HFFc6 (cell line): ENCODE measurements around the gene ECEL1. TPM values are rescaled to one million over a fixed set of nuclear protein-coding genes. Genes with fewer than 3 reads are reported as not detected.

Source experiments
- DNase-seq: peaks from one replicate; pipeline ENCODE4 v3.0.0-alpha.2; 2018
- H3K27ac Mint-ChIP-seq: 2 replicates; pipeline ENCODE4 v1.8.0; 2020; ENCODE audit warnings: mild to moderate bottlenecking, mixed read lengths
- H3K27me3 Mint-ChIP-seq: 2 replicates; pipeline ENCODE4 v1.8.0; 2021; ENCODE audit warnings: mild to moderate bottlenecking, moderate library complexity, mixed read lengths; ENCODE audit not compliant: insufficient read depth
- H3K36me3 Mint-ChIP-seq: 2 replicates; pipeline ENCODE4 v1.8.0; 2021; ENCODE audit warnings: low read depth, mixed read lengths
- H3K4me1 Mint-ChIP-seq: 2 replicates; pipeline ENCODE4 v1.8.0; 2020; ENCODE audit warnings: low read depth, mixed read lengths
- H3K4me3 Mint-ChIP-seq: 2 replicates; pipeline ENCODE4 v1.8.0; 2020; ENCODE audit warnings: mild to moderate bottlenecking, moderate library complexity, mixed read lengths
- H3K9me3 Mint-ChIP-seq: 2 replicates; pipeline ENCODE4 v1.8.0; 2020; ENCODE audit warnings: mild to moderate bottlenecking, mixed read lengths
- CTCF ChIP-seq: fragments of 200-600 bp; sonication (generic); IDR thresholded peaks from 2 replicates; pipeline ENCODE4 v1.5.0; 2021; ENCODE audit warnings: antibody characterized with exemption, mild to moderate bottlenecking
- total RNA-seq, 6 experiments: library from RNA; stranded (reverse); fragmentation: NEBNext Ultra II Directional; extraction: Animal tissue kit (Norgen Biotek cat#: 25700); gene quantifications; 2 replicates in 1 of 6; 3 replicates in 5 of 6; pipeline ENCODE4 v1.2.3, GENCODE V29; 2021

The ECEL1 gene
- total RNA-seq, 6 experiments from 2014 or later, result not detected

GRCh38 chr2:232528746-232529460, 41.3 kb upstream of the ECEL1 start:
- peaks cover 29% of the 10 kb centered on the region for H3K27me3 Mint-ChIP-seq
- H3K4me3 Mint-ChIP-seq, result no peak overlapping the region
- H3K4me1 Mint-ChIP-seq, result no peaks in the 10 kb centered on the region
- TF ChIP-seq CTCF, result no peak
- no peak for DNase-seq
- no peaks in the 10 kb centered on the region for H3K36me3 Mint-ChIP-seq
- H3K27ac Mint-ChIP-seq, result no peak overlapping the region
- no peaks in the 10 kb centered on the region for H3K9me3 Mint-ChIP-seq

DNA sequence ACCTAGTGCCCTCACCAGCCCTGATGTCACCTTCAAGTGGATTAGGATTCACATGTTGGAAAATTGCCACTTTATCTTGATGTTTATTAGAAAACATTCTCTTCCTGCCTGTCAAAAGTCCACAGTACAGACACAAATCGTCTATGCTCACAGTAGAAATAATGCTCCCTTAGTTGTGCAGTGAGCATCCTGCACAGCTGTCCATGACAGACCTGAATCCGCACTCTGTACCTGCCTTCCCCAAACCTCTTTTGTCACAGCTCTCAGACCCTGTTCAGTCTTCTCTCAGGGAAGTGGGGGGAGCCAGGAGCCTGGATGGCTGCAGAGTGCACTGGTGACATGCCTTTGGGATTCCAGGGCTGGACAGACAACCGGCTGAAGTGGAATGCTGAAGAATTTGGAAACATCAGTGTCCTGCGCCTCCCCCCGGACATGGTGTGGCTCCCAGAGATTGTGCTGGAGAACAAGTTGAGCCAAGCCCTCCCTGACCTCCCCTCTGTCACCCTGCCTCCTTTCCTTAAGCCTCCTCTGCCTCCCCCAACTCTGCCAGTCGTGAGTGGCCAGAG, 40.4 kb upstream of the ECEL1 start:
- Mint-ChIP-seq H3K27ac (no peak overlapping the region), H3K27me3 (peaks cover 27% of the 10 kb centered on the region), H3K4me1 (no peaks in the 10 kb centered on the region), H3K36me3 (no peaks in the 10 kb centered on the region), H3K4me3 (no peak overlapping the region), H3K9me3 (no peaks in the 10 kb centered on the region)
- no peak for TF ChIP-seq CTCF
- no peak for DNase-seq

DNA sequence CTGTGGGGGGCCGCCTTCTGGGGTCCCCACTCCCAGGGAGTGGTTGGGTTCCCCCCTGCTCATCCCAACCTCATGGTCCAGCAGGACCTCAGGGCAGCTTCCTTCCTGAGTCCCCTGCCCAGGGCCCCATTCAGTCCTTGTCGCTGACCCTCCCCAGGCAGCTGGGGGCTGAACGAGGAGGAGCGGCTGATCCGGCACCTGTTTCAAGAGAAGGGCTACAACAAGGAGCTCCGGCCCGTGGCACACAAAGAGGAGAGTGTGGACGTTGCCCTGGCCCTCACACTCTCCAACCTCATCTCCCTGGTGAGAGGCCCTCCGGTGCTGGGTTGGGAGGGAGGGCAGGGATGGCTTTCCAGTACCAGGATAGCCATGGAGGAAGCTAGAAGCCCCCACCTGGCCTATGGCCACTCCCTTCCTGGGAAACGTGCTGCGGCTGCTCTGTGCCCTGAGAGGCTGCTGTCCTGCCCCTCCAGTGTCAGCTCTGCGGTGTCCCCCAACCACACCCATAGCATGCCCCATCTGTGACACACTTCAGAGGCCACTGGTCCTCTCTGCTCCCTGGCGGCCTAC, 38.8 kb upstream of the ECEL1 start:
- TF ChIP-seq CTCF, result no peak
- no peak for DNase-seq
- no peak overlapping the region for H3K27ac Mint-ChIP-seq
- no peaks in the 10 kb centered on the region for H3K36me3 Mint-ChIP-seq
- no peaks in the 10 kb centered on the region for H3K9me3 Mint-ChIP-seq
- H3K4me1 Mint-ChIP-seq, result no peaks in the 10 kb centered on the region
- H3K4me3 Mint-ChIP-seq, result no peak overlapping the region
- peaks cover 27% of the 10 kb centered on the region for H3K27me3 Mint-ChIP-seq

GRCh38 chr2:232525791-232526371, 38.2 kb upstream of the ECEL1 start, which contains the start of gene CHRND:
CHRND (plus strand) TSS chr2:232526160; CDS start chr2:232526216, 56 bp downstream.
- H3K9me3 Mint-ChIP-seq, result no peaks in the 10 kb centered on the region
- H3K4me3 Mint-ChIP-seq, result no peak within 1 kb of the TSS
- H3K27ac Mint-ChIP-seq, result no peak within 1 kb of the TSS
- H3K36me3 Mint-ChIP-seq, result no peaks in the 10 kb centered on the region
- TF ChIP-seq CTCF, result no peak
- DNase-seq, result no peak
- H3K4me1 Mint-ChIP-seq, result no peaks in the 10 kb centered on the region
- H3K27me3 Mint-ChIP-seq, result peaks cover 24% of the 10 kb centered on the region

DNA sequence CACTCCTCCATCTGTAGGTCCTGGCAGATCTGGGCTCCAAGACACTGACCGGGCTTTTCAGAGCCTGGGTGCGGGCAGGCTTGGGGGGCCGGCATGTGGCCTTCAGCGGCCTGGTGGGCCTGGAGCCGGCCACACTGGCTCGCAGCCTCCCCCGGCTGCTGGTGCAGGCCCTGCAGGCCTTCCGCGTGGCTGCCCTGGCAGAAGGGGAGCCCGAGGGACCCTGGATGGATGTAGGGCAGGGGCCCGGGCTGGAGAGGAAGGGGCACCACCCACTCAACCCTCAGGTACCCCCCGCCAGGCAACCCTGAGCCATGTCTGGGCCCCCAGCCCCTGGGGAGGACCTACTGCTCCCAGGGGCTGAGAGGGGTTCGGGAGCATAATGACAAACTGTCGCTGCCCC, 37.6 kb upstream of the ECEL1 start:
- no peak for TF ChIP-seq CTCF
- H3K27me3 Mint-ChIP-seq, result peaks cover 18% of the 10 kb centered on the region

More for the DNA sequence above, 37.6 kb upstream of the ECEL1 start:
- Mint-ChIP-seq H3K4me1 (no peaks in the 10 kb centered on the region), H3K36me3 (no peaks in the 10 kb centered on the region), H3K4me3 (no peak overlapping the region), H3K27ac (no peak overlapping the region), H3K9me3 (no peaks in the 10 kb centered on the region)
- no peak for DNase-seq
